ENCODE results near the gene KYAT1.

Gene KYAT1

GRCh38 chr9:128906741-128907140, 25.0 kb upstream of the KYAT1 start:
- no peak for DNase-seq

- DNase-seq: no peak
These were observed 24.2 kb upstream of the KYAT1 start for GRCh38 chr9:128905964-128906363.

GRCh38 chr9:128903871-128904620, 22.3 kb upstream of the KYAT1 start:
- no peak for DNase-seq

GRCh38 chr9:128903079-128903461, 21.3 kb upstream of the KYAT1 start:
- DNase-seq: no peak

GRCh38 chr9:128902351-128903078, 20.8 kb upstream of the KYAT1 start:
- no peak for DNase-seq

GRCh38 chr9:128901822-128902221, 20.1 kb upstream of the KYAT1 start:
- no peak for DNase-seq

- DNase-seq: no peak
These were observed 19.6 kb upstream of the KYAT1 start for GRCh38 chr9:128901379-128901778.

- no peak for DNase-seq
These were observed 18.0 kb upstream of the KYAT1 start for GRCh38 chr9:128899566-128900322.

GRCh38 chr9:128898845-128899565, 17.3 kb upstream of the KYAT1 start:
- DNase-seq: no peak

GRCh38 chr9:128898382-128898781, 16.6 kb upstream of the KYAT1 start:
- DNase-seq: no peak

- DNase-seq: no peak
These were observed 13.8 kb upstream of the KYAT1 start for GRCh38 chr9:128895556-128895955.

- DNase-seq: no peak
These were observed 13.0 kb upstream of the KYAT1 start for GRCh38 chr9:128894764-128895163.

GRCh38 chr9:128893354-128893753, 11.6 kb upstream of the KYAT1 start:
- no peak for DNase-seq

GRCh38 chr9:128892221-128892921, 10.6 kb upstream of the KYAT1 start:
- no peak for DNase-seq

- DNase-seq: no peak
These were observed 9.8 kb upstream of the KYAT1 start for GRCh38 chr9:128891321-128892220.

- no peak for DNase-seq
These were observed 6.2 kb upstream of the KYAT1 start for GRCh38 chr9:128887914-128888350.

- DNase-seq: no peak
These were observed 5.3 kb upstream of the KYAT1 start for GRCh38 chr9:128887049-128887448.

- no peak for DNase-seq
These were observed 4.6 kb upstream of the KYAT1 start for GRCh38 chr9:128886211-128886891.

GRCh38 chr9:128885798-128886197, 4.0 kb upstream of the KYAT1 start:
- DNase-seq: no peak

GRCh38 chr9:128885376-128885775, 3.6 kb upstream of the KYAT1 start:
- no peak for DNase-seq

GRCh38 chr9:128884164-128884563, 2.4 kb upstream of the KYAT1 start:
- DNase-seq: no peak

All from NCI-H524 treated with DMSO at 0.1 percent for 48 hours (cell line).